ENCODE results near the gene RHPN2. TPM values are rescaled to one million over a fixed set of nuclear protein-coding genes. Genes with fewer than 3 reads are reported as not detected.
"Not testable (repeated sequence)": the region's sequence is repeated elsewhere in the genome, so short reads cannot be mapped to it uniquely, and the experiment has no call there.

Gene RHPN2
- total RNA-seq, 2 experiments from 2014 or later, result 4.9 to 5.3 TPM

GRCh38 chr19:32988724-32989123, 76.0 kb downstream of the RHPN2 start:
- ChIA-PET POLR2A (no interaction called here), CTCF (no interaction called here)
- no peaks in the 10 kb centered on the region for H3K27me3 Mint-ChIP-seq
- H3K4me3 Mint-ChIP-seq, result no peak overlapping the region
- no peaks in the 10 kb centered on the region for H3K36me3 Mint-ChIP-seq (ENCODE audit: low read depth)
- no peak overlapping the region for H3K27ac Mint-ChIP-seq
- no peak for TF ChIP-seq CTCF (IDR thresholded peaks at IDR 0.05)
- no peaks in the 10 kb centered on the region for H3K9me3 Mint-ChIP-seq
- intact Hi-C loops (cut with micrococcal nuclease), result no loop called here
- no peaks in the 10 kb centered on the region for H3K4me1 Mint-ChIP-seq (ENCODE audit: low read depth)
- DNase-seq (no peak), ATAC-seq (no peak)

- H3K4me1 Mint-ChIP-seq (ENCODE audit: low read depth); POLR2A ChIA-PET; H3K27ac Mint-ChIP-seq; CTCF ChIA-PET; intact Hi-C loops (cut with micrococcal nuclease); ATAC-seq; H3K4me3 Mint-ChIP-seq; H3K36me3 Mint-ChIP-seq (ENCODE audit: low read depth); H3K27me3 Mint-ChIP-seq; DNase-seq; H3K9me3 Mint-ChIP-seq: not testable (repeated sequence)
Observed at GRCh38 chr19:32988254-32988653, 76.4 kb downstream of the RHPN2 start.

- H3K4me1 Mint-ChIP-seq (ENCODE audit: low read depth); H3K27me3 Mint-ChIP-seq; H3K9me3 Mint-ChIP-seq; H3K36me3 Mint-ChIP-seq (ENCODE audit: low read depth); H3K27ac Mint-ChIP-seq; CTCF ChIA-PET; POLR2A ChIA-PET; ATAC-seq; intact Hi-C loops (cut with micrococcal nuclease); H3K4me3 Mint-ChIP-seq; DNase-seq: not testable (repeated sequence)
Observed at GRCh38 chr19:32982488-32982887, 82.2 kb downstream of the RHPN2 start.

GRCh38 chr19:32979807-32980206, 84.9 kb downstream of the RHPN2 start:
- H3K27me3 Mint-ChIP-seq; DNase-seq; H3K27ac Mint-ChIP-seq; POLR2A ChIA-PET; H3K9me3 Mint-ChIP-seq; H3K4me1 Mint-ChIP-seq (ENCODE audit: low read depth); H3K4me3 Mint-ChIP-seq; ATAC-seq; CTCF ChIA-PET: not testable (repeated sequence)
- intact Hi-C loops (cut with micrococcal nuclease), result loop anchor here (5.0 kb wide), 1 partner anchor 137 kb away; no protein-coding TSS in a partner anchor
- H3K36me3 Mint-ChIP-seq (ENCODE audit: low read depth), result peaks cover 11% of the 10 kb centered on the region

- CTCF ChIA-PET, result interaction anchor here (2.4 kb wide), 1 partner anchor 8 kb away, joined by 12 read pairs; no protein-coding TSS in a partner anchor
- POLR2A ChIA-PET; H3K27me3 Mint-ChIP-seq; H3K4me3 Mint-ChIP-seq; ATAC-seq; H3K4me1 Mint-ChIP-seq (ENCODE audit: low read depth); H3K27ac Mint-ChIP-seq; H3K9me3 Mint-ChIP-seq; DNase-seq: not testable (repeated sequence)
- intact Hi-C loops (cut with micrococcal nuclease), result loop anchor here (5.0 kb wide), 1 partner anchor 139 kb away; no protein-coding TSS in a partner anchor
- H3K36me3 Mint-ChIP-seq (ENCODE audit: low read depth), result peaks cover 11% of the 10 kb centered on the region
Observed at GRCh38 chr19:32977813-32978212, 86.9 kb downstream of the RHPN2 start.

GRCh38 chr19:32977280-32977679, 87.4 kb downstream of the RHPN2 start:
- ATAC-seq, result no peak
- CTCF ChIA-PET, result interaction anchor here (1.0 to 3.2 kb wide), 8 partner anchors 8 to 200 kb away, joined by 3 to 20 read pairs (median 8); no protein-coding TSS in a partner anchor
- no peaks in the 10 kb centered on the region for H3K27me3 Mint-ChIP-seq
- H3K27ac Mint-ChIP-seq, result no peak overlapping the region
- H3K36me3 Mint-ChIP-seq (ENCODE audit: low read depth), result peaks cover 11% of the 10 kb centered on the region
- POLR2A ChIA-PET, result no interaction called here
- no peak for DNase-seq
- intact Hi-C loops (cut with micrococcal nuclease), result loop anchor here (5.0 kb wide), 1 partner anchor 140 kb away; no protein-coding TSS in a partner anchor
- no peak overlapping the region for H3K4me3 Mint-ChIP-seq
- H3K4me1 Mint-ChIP-seq (ENCODE audit: low read depth), result no peaks in the 10 kb centered on the region
- TF ChIP-seq CTCF (IDR thresholded peaks at IDR 0.05), result no peak
- no peaks in the 10 kb centered on the region for H3K9me3 Mint-ChIP-seq

- Mint-ChIP-seq H3K4me3 (no peak overlapping the region), H3K9me3 (no peaks in the 10 kb centered on the region), H3K4me1 (ENCODE audit: low read depth) (peaks cover under 1% of the 10 kb centered on the region), H3K36me3 (ENCODE audit: low read depth) (peaks cover 12% of the 10 kb centered on the region), H3K27me3 (no peaks in the 10 kb centered on the region), H3K27ac (no peak overlapping the region)
- peak; percentile 84 for TF ChIP-seq CTCF (IDR thresholded peaks at IDR 0.05)
- intact Hi-C loops (cut with micrococcal nuclease), result loop anchor here (5.0 kb wide), 1 partner anchor 141 kb away; no protein-coding TSS in a partner anchor
- ChIA-PET POLR2A (no interaction called here), CTCF (interaction anchor here (0.9 to 3.2 kb wide), 18 partner anchors 9 to 334 kb away, joined by 3 to 20 read pairs (median 3); no protein-coding TSS in a partner anchor)
- ATAC-seq (no peak), DNase-seq (peak; percentile 88)
Observed at GRCh38 chr19:32976223-32976805, 88.4 kb downstream of the RHPN2 start.
